Activated CD8-positive, alpha-beta memory T cell treated with anti-CD3 and anti-CD28 coated beads for 24 hours (primary cell): ENCODE measurements around the gene USP22.
"Not testable (repeated sequence)": the region's sequence is repeated elsewhere in the genome, so short reads cannot be mapped to it uniquely, and the experiment has no call there.

ENCODE experiments used
- DNase-seq: peaks from one replicate; pipeline ENCODE4 v3.0.0-alpha.2; 2020

Gene USP22

GRCh38 chr17:21042458-21043295 is at the start of gene USP22:
TSS of gene USP22 (minus strand) at chr17:21043011. CDS start at chr17:21042835, 176 bp downstream.
- peak; percentile 95 for DNase-seq

- DNase-seq, result no peak
Observed at GRCh38 chr17:21090902-21091618, 48.2 kb upstream of the USP22 start.

- no peak for DNase-seq
Observed at GRCh38 chr17:21089933-21090901, 47.4 kb upstream of the USP22 start.

GRCh38 chr17:21089145-21089544 is 46.3 kb upstream of the USP22 start:
- no peak for DNase-seq

- no peak for DNase-seq
Observed at GRCh38 chr17:21085707-21086106, 42.9 kb upstream of the USP22 start.

- not testable (repeated sequence) for DNase-seq
Observed at GRCh38 chr17:21085280-21085679, 42.5 kb upstream of the USP22 start.

GRCh38 chr17:21082001-21082436 is 39.2 kb upstream of the USP22 start:
- no peak for DNase-seq

- no peak for DNase-seq
Observed at GRCh38 chr17:21079196-21079595, 36.4 kb upstream of the USP22 start.

GRCh38 chr17:21078016-21078780 is 35.4 kb upstream of the USP22 start:
- no peak for DNase-seq

GRCh38 chr17:21077281-21077680 is 34.5 kb upstream of the USP22 start:
- no peak for DNase-seq

GRCh38 chr17:21076242-21076641 is 33.4 kb upstream of the USP22 start:
- DNase-seq, result no peak

- DNase-seq, result no peak
Observed at GRCh38 chr17:21075739-21076085, 32.9 kb upstream of the USP22 start.

- no peak for DNase-seq
Observed at GRCh38 chr17:21072745-21073197, 30.0 kb upstream of the USP22 start.

- DNase-seq, result no peak
Observed at GRCh38 chr17:21066394-21066793, 23.6 kb upstream of the USP22 start.

- no peak for DNase-seq
Observed at GRCh38 chr17:21061971-21062526, 19.2 kb upstream of the USP22 start.

GRCh38 chr17:21061158-21061835 is 18.5 kb upstream of the USP22 start:
- no peak for DNase-seq

GRCh38 chr17:21059761-21060160 is 16.9 kb upstream of the USP22 start:
- no peak for DNase-seq

- no peak for DNase-seq
Observed at GRCh38 chr17:21058098-21058893, 15.5 kb upstream of the USP22 start.

- DNase-seq, result not testable (repeated sequence)
Observed at GRCh38 chr17:21053056-21053455, 10.2 kb upstream of the USP22 start.

GRCh38 chr17:21049457-21049856 is 6.6 kb upstream of the USP22 start:
- no peak for DNase-seq
